Measurements from ENCODE around the gene C1GALT1C1. TPM values are rescaled to one million over a fixed set of nuclear protein-coding genes. Genes with fewer than 3 reads are reported as not detected.
"Not testable (repeated sequence)": the region's sequence is repeated elsewhere in the genome, so short reads cannot be mapped to it uniquely, and the experiment has no call there.

The C1GALT1C1 gene
- total RNA-seq (10 to 100 TPM; 16.6 to 18.8 TPM), polyA plus RNA-seq (25.9 TPM)

GRCh38 chrX:120629667-120630537 is at the start of gene C1GALT1C1:
Gene C1GALT1C1 (minus strand): TSS chrX:120630054. CDS start chrX:120627166, 2,888 bp downstream.
- Histone ChIP-seq H3K4me1 (ENCODE audit: insufficient read depth, low read length) (peaks cover 16% of the 10 kb centered on the region), H3K27ac (ENCODE audit: low read depth, low read length) (peak within 1 kb of the TSS; percentile 88), H3K27me3 (ENCODE audit: insufficient read depth, low read length, poor library complexity, severe bottlenecking) (no peaks in the 10 kb centered on the region), H3K36me3 (ENCODE audit: insufficient read depth, low read length) (no peaks in the 10 kb centered on the region), H3K9me3 (ENCODE audit: low read length) (no peaks in the 10 kb centered on the region), H3K4me3 (ENCODE audit: low read length) (peak within 1 kb of the TSS; percentile 87)
- DNase-seq, result peak; percentile 85 to 94 (median 93)
- H3K9me3 Mint-ChIP-seq, result no peaks in the 10 kb centered on the region
- H3K27me3 Mint-ChIP-seq, result peaks cover 0 to 3% of the 10 kb centered on the region in 2 donors
- ChIA-PET CTCF (no interaction called here), POLR2A (interaction anchor here (1.0 to 1.1 kb wide), 4 partner anchors 25 to 144 kb away, joined by 3 to 16 read pairs (median 4); partner anchors contain the start of genes CUL4B and MCTS1)
- H3K27ac Mint-ChIP-seq, result peak within 1 kb of the TSS; percentile 94 to 100 (median 98)
- peaks cover 16 to 28% (median 27%) of the 10 kb centered on the region in 3 donors for H3K4me1 Mint-ChIP-seq
- H3K36me3 Mint-ChIP-seq, result peaks cover 0 to 13% (median 0%) of the 10 kb centered on the region in 3 donors
- H3K4me3 Mint-ChIP-seq, result peak within 1 kb of the TSS; percentile 86 to 98 (median 93)

GRCh38 chrX:120677004-120677652 is 47.3 kb upstream of the C1GALT1C1 start:
- peaks cover 0 to 2% of the 10 kb centered on the region in 2 donors for H3K27me3 Mint-ChIP-seq
- no peak overlapping the region for H3K27ac ChIP-seq (ENCODE audit: low read depth, low read length)
- H3K4me3 ChIP-seq (ENCODE audit: low read length), result no peak overlapping the region
- H3K36me3 Mint-ChIP-seq, result peaks cover 0 to 3% (median 0%) of the 10 kb centered on the region in 3 donors
- no peaks in the 10 kb centered on the region for H3K9me3 ChIP-seq (ENCODE audit: low read length)
- H3K36me3 ChIP-seq (ENCODE audit: insufficient read depth, low read length), result no peaks in the 10 kb centered on the region
- H3K4me3 Mint-ChIP-seq, result no peak overlapping the region
- H3K27me3 ChIP-seq (ENCODE audit: insufficient read depth, low read length, poor library complexity, severe bottlenecking), result no peaks in the 10 kb centered on the region
- no peak for DNase-seq
- CTCF ChIA-PET, result no interaction called here
- no peaks in the 10 kb centered on the region for H3K4me1 ChIP-seq (ENCODE audit: insufficient read depth, low read length)
- H3K4me1 Mint-ChIP-seq, result peaks cover 6 to 8% (median 8%) of the 10 kb centered on the region in 3 donors
- POLR2A ChIA-PET, result no interaction called here
- H3K9me3 Mint-ChIP-seq, result no peaks in the 10 kb centered on the region
- peak overlapping the region in 1 of 8 donors; percentile 61 for H3K27ac Mint-ChIP-seq

GRCh38 chrX:120672841-120673530 is 43.1 kb upstream of the C1GALT1C1 start:
- H3K27ac Mint-ChIP-seq, result no peak overlapping the region
- no peak overlapping the region for H3K4me3 Mint-ChIP-seq
- no peaks in the 10 kb centered on the region for H3K4me1 ChIP-seq (ENCODE audit: insufficient read depth, low read length)
- ChIA-PET POLR2A (no interaction called here), CTCF (no interaction called here)
- H3K9me3 Mint-ChIP-seq, result no peaks in the 10 kb centered on the region
- H3K27ac ChIP-seq (ENCODE audit: low read depth, low read length), result no peak overlapping the region
- no peak for DNase-seq
- no peak overlapping the region for H3K4me3 ChIP-seq (ENCODE audit: low read length)
- no peaks in the 10 kb centered on the region for H3K4me1 Mint-ChIP-seq
- no peaks in the 10 kb centered on the region for H3K27me3 ChIP-seq (ENCODE audit: insufficient read depth, low read length, poor library complexity, severe bottlenecking)
- H3K36me3 Mint-ChIP-seq, result no peaks in the 10 kb centered on the region
- no peaks in the 10 kb centered on the region for H3K9me3 ChIP-seq (ENCODE audit: low read length)
- no peaks in the 10 kb centered on the region for H3K27me3 Mint-ChIP-seq
- H3K36me3 ChIP-seq (ENCODE audit: insufficient read depth, low read length), result no peaks in the 10 kb centered on the region

GRCh38 chrX:120672389-120672788 is 42.5 kb upstream of the C1GALT1C1 start:
- Mint-ChIP-seq H3K27me3 (no peaks in the 10 kb centered on the region), H3K27ac (no peak overlapping the region), H3K4me3 (no peak overlapping the region), H3K36me3 (no peaks in the 10 kb centered on the region), H3K9me3 (no peaks in the 10 kb centered on the region), H3K4me1 (no peaks in the 10 kb centered on the region)
- DNase-seq, result no peak
- Histone ChIP-seq H3K9me3 (ENCODE audit: low read length) (no peaks in the 10 kb centered on the region), H3K27me3 (ENCODE audit: insufficient read depth, low read length, poor library complexity, severe bottlenecking) (no peaks in the 10 kb centered on the region), H3K27ac (ENCODE audit: low read depth, low read length) (no peak overlapping the region), H3K36me3 (ENCODE audit: insufficient read depth, low read length) (no peaks in the 10 kb centered on the region), H3K4me3 (ENCODE audit: low read length) (no peak overlapping the region), H3K4me1 (ENCODE audit: insufficient read depth, low read length) (no peaks in the 10 kb centered on the region)
- CTCF ChIA-PET, result no interaction called here
- POLR2A ChIA-PET, result no interaction called here

GRCh38 chrX:120671963-120672362 is 42.1 kb upstream of the C1GALT1C1 start:
- Histone ChIP-seq H3K27me3 (ENCODE audit: insufficient read depth, low read length, poor library complexity, severe bottlenecking) (no peaks in the 10 kb centered on the region), H3K27ac (ENCODE audit: low read depth, low read length) (no peak overlapping the region), H3K4me1 (ENCODE audit: insufficient read depth, low read length) (no peaks in the 10 kb centered on the region), H3K9me3 (ENCODE audit: low read length) (no peaks in the 10 kb centered on the region), H3K36me3 (ENCODE audit: insufficient read depth, low read length) (no peaks in the 10 kb centered on the region), H3K4me3 (ENCODE audit: low read length) (no peak overlapping the region)
- POLR2A ChIA-PET, result no interaction called here
- no peak overlapping the region for H3K4me3 Mint-ChIP-seq
- CTCF ChIA-PET, result no interaction called here
- H3K9me3 Mint-ChIP-seq, result no peaks in the 10 kb centered on the region
- no peaks in the 10 kb centered on the region for H3K4me1 Mint-ChIP-seq
- no peaks in the 10 kb centered on the region for H3K36me3 Mint-ChIP-seq
- no peaks in the 10 kb centered on the region for H3K27me3 Mint-ChIP-seq
- no peak for DNase-seq
- no peak overlapping the region for H3K27ac Mint-ChIP-seq

GRCh38 chrX:120668357-120668756 is 38.5 kb upstream of the C1GALT1C1 start:
- H3K4me3 Mint-ChIP-seq, result no peak overlapping the region
- no peaks in the 10 kb centered on the region for H3K4me1 Mint-ChIP-seq
- ChIA-PET POLR2A (no interaction called here), CTCF (no interaction called here)
- H3K27ac ChIP-seq (ENCODE audit: low read depth, low read length), result no peak overlapping the region
- H3K4me1 ChIP-seq (ENCODE audit: insufficient read depth, low read length), result no peaks in the 10 kb centered on the region
- H3K4me3 ChIP-seq (ENCODE audit: low read length), result no peak overlapping the region
- no peaks in the 10 kb centered on the region for H3K9me3 ChIP-seq (ENCODE audit: low read length)
- no peak overlapping the region for H3K27ac Mint-ChIP-seq
- DNase-seq, result no peak
- no peaks in the 10 kb centered on the region for H3K9me3 Mint-ChIP-seq
- H3K27me3 Mint-ChIP-seq, result peaks cover 0 to 2% of the 10 kb centered on the region in 2 donors
- no peaks in the 10 kb centered on the region for H3K36me3 ChIP-seq (ENCODE audit: insufficient read depth, low read length)
- H3K27me3 ChIP-seq (ENCODE audit: insufficient read depth, low read length, poor library complexity, severe bottlenecking), result no peaks in the 10 kb centered on the region
- no peaks in the 10 kb centered on the region for H3K36me3 Mint-ChIP-seq

- POLR2A ChIA-PET; H3K27me3 ChIP-seq (ENCODE audit: insufficient read depth, low read length, poor library complexity, severe bottlenecking); H3K4me3 Mint-ChIP-seq; H3K36me3 Mint-ChIP-seq; H3K27ac ChIP-seq (ENCODE audit: low read depth, low read length); H3K4me1 ChIP-seq (ENCODE audit: insufficient read depth, low read length); DNase-seq; H3K27me3 Mint-ChIP-seq; H3K4me3 ChIP-seq (ENCODE audit: low read length); H3K9me3 ChIP-seq (ENCODE audit: low read length); H3K27ac Mint-ChIP-seq; H3K36me3 ChIP-seq (ENCODE audit: insufficient read depth, low read length); H3K4me1 Mint-ChIP-seq; H3K9me3 Mint-ChIP-seq: not testable (repeated sequence)
- CTCF ChIA-PET, result interaction anchor here (1.9 to 2.5 kb wide), 2 partner anchors 166 to 178 kb away, joined by 4 to 11 read pairs; no protein-coding TSS in a partner anchor
Observed at GRCh38 chrX:120664535-120664934, 34.7 kb upstream of the C1GALT1C1 start.

GRCh38 chrX:120664081-120664480 is 34.2 kb upstream of the C1GALT1C1 start:
- Histone ChIP-seq H3K4me1 (ENCODE audit: insufficient read depth, low read length) (no peaks in the 10 kb centered on the region), H3K27me3 (ENCODE audit: insufficient read depth, low read length, poor library complexity, severe bottlenecking) (no peaks in the 10 kb centered on the region), H3K36me3 (ENCODE audit: insufficient read depth, low read length) (no peaks in the 10 kb centered on the region), H3K27ac (ENCODE audit: low read depth, low read length) (no peak overlapping the region), H3K9me3 (ENCODE audit: low read length) (no peaks in the 10 kb centered on the region), H3K4me3 (ENCODE audit: low read length) (no peak overlapping the region)
- Mint-ChIP-seq H3K4me1 (no peaks in the 10 kb centered on the region), H3K27me3 (peaks cover 0 to 2% of the 10 kb centered on the region in 2 donors), H3K27ac (no peak overlapping the region), H3K36me3 (no peaks in the 10 kb centered on the region), H3K9me3 (no peaks in the 10 kb centered on the region), H3K4me3 (no peak overlapping the region)
- peak in 2 of 5 donors; percentile 4 to 5 for DNase-seq
- ChIA-PET POLR2A (no interaction called here), CTCF (interaction anchor here (1.9 to 2.5 kb wide), 2 partner anchors 165 to 178 kb away, joined by 4 to 11 read pairs; no protein-coding TSS in a partner anchor)
